NCI-H526 (cell line): ENCODE results near the gene SLC35F2.
"Not testable (repeated sequence)": the region's sequence is repeated elsewhere in the genome, so short reads cannot be mapped to it uniquely, and the experiment has no call there.

Experiments
- DNase-seq, 2 experiments: peaks; one replicate each; lab custom pipeline; 2025; lab: John Stamatoyannopoulos, UW

SLC35F2 gene

GRCh38 chr11:107842412-107843100, 16.0 kb downstream of the SLC35F2 start:
- no peak for DNase-seq

GRCh38 chr11:107840129-107840484, 18.5 kb downstream of the SLC35F2 start:
- DNase-seq, result no peak

GRCh38 chr11:107836851-107837250, 21.7 kb downstream of the SLC35F2 start:
- no peak for DNase-seq

- peak; percentile 20 to 37 for DNase-seq
Measured at GRCh38 chr11:107834995-107835394, 23.6 kb downstream of the SLC35F2 start.

- not testable (repeated sequence) for DNase-seq
Measured at GRCh38 chr11:107833926-107834325, 24.7 kb downstream of the SLC35F2 start.

GRCh38 chr11:107830915-107831540, 27.6 kb downstream of the SLC35F2 start:
- DNase-seq, result no peak

GRCh38 chr11:107827041-107827440, 31.5 kb downstream of the SLC35F2 start:
- DNase-seq, result no peak

- no peak for DNase-seq
Measured at GRCh38 chr11:107825875-107826274, 32.7 kb downstream of the SLC35F2 start.

GRCh38 chr11:107824668-107825369, 33.8 kb downstream of the SLC35F2 start:
- no peak for DNase-seq

- no peak for DNase-seq
Measured at GRCh38 chr11:107821199-107821927, 37.2 kb downstream of the SLC35F2 start.

- DNase-seq, result no peak
Measured at GRCh38 chr11:107819361-107820014, 39.1 kb downstream of the SLC35F2 start.

- DNase-seq, result no peak
Measured at GRCh38 chr11:107818491-107818890, 40.1 kb downstream of the SLC35F2 start.

- no peak for DNase-seq
Measured at GRCh38 chr11:107816028-107816427, 42.6 kb downstream of the SLC35F2 start.

- no peak for DNase-seq
Measured at GRCh38 chr11:107810875-107811274, 47.7 kb downstream of the SLC35F2 start.

- no peak for DNase-seq
Measured at GRCh38 chr11:107808521-107808920, 50.1 kb downstream of the SLC35F2 start.

- DNase-seq, result no peak
Measured at GRCh38 chr11:107804971-107805370, 53.6 kb downstream of the SLC35F2 start.

GRCh38 chr11:107804211-107804610, 54.4 kb downstream of the SLC35F2 start:
- no peak for DNase-seq

- no peak for DNase-seq
Measured at GRCh38 chr11:107801641-107802040, 56.9 kb downstream of the SLC35F2 start.

- DNase-seq, result peak; percentile 19 to 91
Measured at GRCh38 chr11:107799218-107799859, 59.2 kb downstream of the SLC35F2 start.

- no peak for DNase-seq
Measured at GRCh38 chr11:107792049-107792443, 66.5 kb downstream of the SLC35F2 start.

GRCh38 chr11:107791343-107792048, 67.1 kb downstream of the SLC35F2 start:
- DNase-seq, result no peak
